Endothelial cell of umbilical vein (primary cell): ENCODE results near the gene SYAP1.

Source experiments
- POLR2AphosphoS5 ChIP-seq: IDR thresholded peaks from 2 replicates; pipeline ENCODE4 v1.6.1; 2012; ENCODE audit warnings: low read depth, mild to moderate bottlenecking, control low read depth, low read length, moderate library complexity; ENCODE audit not compliant: insufficient read depth
- TF ChIP-seq, protein P1 (sequence below), 2 donors: IDR thresholded peaks; 1 replicate in 1 of 2; 2 replicates in 1 of 2; pipeline ENCODE4 v1.5.1; 2011; ENCODE audit warnings: low read length in 2 of 2, mild to moderate bottlenecking in 2 of 2, moderate library complexity in 2 of 2, control low read depth in 1 of 2, inconsistent platforms in 1 of 2, low read depth in 1 of 2; ENCODE audit not compliant: insufficient read depth in 1 of 2; ENCODE audit errors: extremely low read depth in 1 of 2
- TF ChIP-seq, protein P2 (sequence below): IDR thresholded peaks from 2 replicates; pipeline ENCODE4 v1.6.1; 2011; ENCODE audit not compliant: insufficient read depth, insufficient read length

DNA sequence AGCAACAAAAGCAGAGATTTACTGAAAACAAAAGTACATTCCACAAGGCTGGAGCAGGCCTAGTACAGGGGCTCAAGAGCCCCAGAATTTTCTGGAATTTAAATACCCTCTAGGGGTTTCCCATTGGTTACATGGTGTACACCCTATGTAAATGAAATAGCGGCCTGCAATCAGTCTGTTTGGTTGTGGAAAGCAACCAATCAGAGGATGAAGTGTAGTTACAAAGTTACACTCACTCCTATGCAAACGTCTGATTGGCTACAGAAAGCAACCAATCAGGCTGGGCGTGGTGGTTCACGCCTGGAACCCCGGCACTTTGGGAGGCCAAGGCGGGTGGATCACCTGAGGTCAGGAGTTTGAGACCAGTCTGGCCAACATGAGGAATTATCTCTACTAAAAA, 53.0 kb downstream of the SYAP1 start:
- TF ChIP-seq, protein P1, sequence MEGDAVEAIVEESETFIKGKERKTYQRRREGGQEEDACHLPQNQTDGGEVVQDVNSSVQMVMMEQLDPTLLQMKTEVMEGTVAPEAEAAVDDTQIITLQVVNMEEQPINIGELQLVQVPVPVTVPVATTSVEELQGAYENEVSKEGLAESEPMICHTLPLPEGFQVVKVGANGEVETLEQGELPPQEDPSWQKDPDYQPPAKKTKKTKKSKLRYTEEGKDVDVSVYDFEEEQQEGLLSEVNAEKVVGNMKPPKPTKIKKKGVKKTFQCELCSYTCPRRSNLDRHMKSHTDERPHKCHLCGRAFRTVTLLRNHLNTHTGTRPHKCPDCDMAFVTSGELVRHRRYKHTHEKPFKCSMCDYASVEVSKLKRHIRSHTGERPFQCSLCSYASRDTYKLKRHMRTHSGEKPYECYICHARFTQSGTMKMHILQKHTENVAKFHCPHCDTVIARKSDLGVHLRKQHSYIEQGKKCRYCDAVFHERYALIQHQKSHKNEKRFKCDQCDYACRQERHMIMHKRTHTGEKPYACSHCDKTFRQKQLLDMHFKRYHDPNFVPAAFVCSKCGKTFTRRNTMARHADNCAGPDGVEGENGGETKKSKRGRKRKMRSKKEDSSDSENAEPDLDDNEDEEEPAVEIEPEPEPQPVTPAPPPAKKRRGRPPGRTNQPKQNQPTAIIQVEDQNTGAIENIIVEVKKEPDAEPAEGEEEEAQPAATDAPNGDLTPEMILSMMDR (IDR thresholded peaks at IDR 0.05; ENCODE audit: extremely low read depth in 1 of 2, insufficient read depth in 1 of 2, low read depth in 1 of 2, low read length in 2 of 2): no peak
- TF ChIP-seq, protein P2, sequence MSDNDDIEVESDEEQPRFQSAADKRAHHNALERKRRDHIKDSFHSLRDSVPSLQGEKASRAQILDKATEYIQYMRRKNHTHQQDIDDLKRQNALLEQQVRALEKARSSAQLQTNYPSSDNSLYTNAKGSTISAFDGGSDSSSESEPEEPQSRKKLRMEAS: no peak
- TF ChIP-seq POLR2AphosphoS5: no peak
